Activated CD8-positive, alpha-beta memory T cell treated with anti-CD3 and anti-CD28 coated beads for 4 hours (primary cell): ENCODE measurements around the gene RNF182.
"Not testable (repeated sequence)": the region's sequence is repeated elsewhere in the genome, so short reads cannot be mapped to it uniquely, and the experiment has no call there.

Source experiments
- DNase-seq, 2 donors: peaks; one replicate each; pipeline ENCODE4 v3.0.0-alpha.2; 2020; ENCODE audit warnings: low read depth in 2 of 2

Gene RNF182

GRCh38 chr6:13965582-13966127 lies 40.9 kb downstream of the RNF182 start:
- no peak for DNase-seq

GRCh38 chr6:13971303-13971702 lies 46.6 kb downstream of the RNF182 start:
- DNase-seq = no peak

- not testable (repeated sequence) for DNase-seq
These were observed 47.9 kb downstream of the RNF182 start for GRCh38 chr6:13972602-13973001.

GRCh38 chr6:13973422-13973821 lies 48.7 kb downstream of the RNF182 start:
- DNase-seq = not testable (repeated sequence)

- DNase-seq = no peak
These were observed 53.4 kb downstream of the RNF182 start for GRCh38 chr6:13978102-13978640.

- DNase-seq = no peak
These were observed 54.0 kb downstream of the RNF182 start for GRCh38 chr6:13978787-13979186.

GRCh38 chr6:13979284-13980171 lies 54.8 kb downstream of the RNF182 start:
- DNase-seq = no peak

GRCh38 chr6:13980534-13980933 lies 55.8 kb downstream of the RNF182 start:
- no peak for DNase-seq

GRCh38 chr6:13985663-13986325 lies 61.0 kb downstream of the RNF182 start:
- no peak for DNase-seq

- no peak for DNase-seq
These were observed 62.1 kb downstream of the RNF182 start for GRCh38 chr6:13986700-13987399.

GRCh38 chr6:13987400-13987865 lies 62.7 kb downstream of the RNF182 start:
- no peak for DNase-seq

GRCh38 chr6:13988049-13988738 lies 63.4 kb downstream of the RNF182 start:
- DNase-seq = no peak

GRCh38 chr6:13988908-13989307 lies 64.2 kb downstream of the RNF182 start:
- DNase-seq = no peak

- no peak for DNase-seq
These were observed 64.9 kb downstream of the RNF182 start for GRCh38 chr6:13989496-13990144.

- DNase-seq = no peak
These were observed 66.0 kb downstream of the RNF182 start for GRCh38 chr6:13990796-13991195.

GRCh38 chr6:13991393-13991792 lies 66.6 kb downstream of the RNF182 start:
- no peak for DNase-seq

- DNase-seq = no peak
These were observed 67.8 kb downstream of the RNF182 start for GRCh38 chr6:13992417-13993055.

GRCh38 chr6:13993416-13993815 lies 68.7 kb downstream of the RNF182 start:
- DNase-seq = no peak

GRCh38 chr6:13998356-13998755 lies 73.6 kb downstream of the RNF182 start:
- no peak for DNase-seq

GRCh38 chr6:14000901-14001300 lies 76.1 kb downstream of the RNF182 start:
- DNase-seq = no peak
